Measurements from ENCODE around the gene APPL2. TPM values are rescaled to one million over a fixed set of nuclear protein-coding genes. Genes with fewer than 3 reads are reported as not detected.

APPL2 gene
- total RNA-seq, 1 experiment from 2014 or later, result 35.5 TPM

DNA sequence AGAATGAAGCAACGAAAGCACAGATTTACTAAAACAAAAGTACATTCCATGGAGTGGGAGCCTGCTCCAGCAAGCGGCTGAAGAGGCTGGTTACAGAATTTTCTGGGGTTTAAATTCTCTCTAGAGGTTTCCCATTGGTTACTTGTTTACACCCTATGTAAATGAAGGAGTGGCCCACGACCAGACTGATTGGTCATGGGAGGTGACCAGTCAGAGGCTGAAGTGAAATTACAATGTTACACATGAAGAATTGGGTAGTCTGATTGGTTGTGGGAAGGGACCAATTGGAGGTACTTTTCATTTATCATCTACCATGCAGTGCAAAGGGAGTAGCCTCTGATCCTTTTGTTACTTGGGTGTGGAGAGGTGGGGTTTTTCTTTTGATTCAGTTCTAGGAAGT, 36.2 kb upstream of the APPL2 start:
- Mint-ChIP-seq H3K9me3 (ENCODE audit: unreplicated experiment) (no peaks in the 10 kb centered on the region), H3K36me3 (ENCODE audit: insufficient read depth, unreplicated experiment) (no peaks in the 10 kb centered on the region), H3K27ac (ENCODE audit: low read depth, unreplicated experiment) (no peak overlapping the region), H3K27me3 (ENCODE audit: insufficient read depth, unreplicated experiment) (no peaks in the 10 kb centered on the region), H3K4me1 (ENCODE audit: insufficient read depth, unreplicated experiment) (peaks cover 14% of the 10 kb centered on the region), H3K4me3 (ENCODE audit: unreplicated experiment) (no peak overlapping the region)
- CTCF ChIA-PET, result interaction anchor here (1.1 kb wide), 1 partner anchor 84 kb away, joined by 3 read pairs; no protein-coding TSS in a partner anchor
- intact Hi-C loops (cut with micrococcal nuclease), result no loop called here
- no peak for DNase-seq (ENCODE audit: unreplicated experiment)
- POLR2A ChIA-PET, result interaction anchor here (1.0 kb wide), 1 partner anchor 36 kb away, joined by 4 read pairs; the partner anchor contains the start of gene APPL2
- BruUV-seq (replicated peaks), result no TSS peak
- TF ChIP-seq, protein P1, sequence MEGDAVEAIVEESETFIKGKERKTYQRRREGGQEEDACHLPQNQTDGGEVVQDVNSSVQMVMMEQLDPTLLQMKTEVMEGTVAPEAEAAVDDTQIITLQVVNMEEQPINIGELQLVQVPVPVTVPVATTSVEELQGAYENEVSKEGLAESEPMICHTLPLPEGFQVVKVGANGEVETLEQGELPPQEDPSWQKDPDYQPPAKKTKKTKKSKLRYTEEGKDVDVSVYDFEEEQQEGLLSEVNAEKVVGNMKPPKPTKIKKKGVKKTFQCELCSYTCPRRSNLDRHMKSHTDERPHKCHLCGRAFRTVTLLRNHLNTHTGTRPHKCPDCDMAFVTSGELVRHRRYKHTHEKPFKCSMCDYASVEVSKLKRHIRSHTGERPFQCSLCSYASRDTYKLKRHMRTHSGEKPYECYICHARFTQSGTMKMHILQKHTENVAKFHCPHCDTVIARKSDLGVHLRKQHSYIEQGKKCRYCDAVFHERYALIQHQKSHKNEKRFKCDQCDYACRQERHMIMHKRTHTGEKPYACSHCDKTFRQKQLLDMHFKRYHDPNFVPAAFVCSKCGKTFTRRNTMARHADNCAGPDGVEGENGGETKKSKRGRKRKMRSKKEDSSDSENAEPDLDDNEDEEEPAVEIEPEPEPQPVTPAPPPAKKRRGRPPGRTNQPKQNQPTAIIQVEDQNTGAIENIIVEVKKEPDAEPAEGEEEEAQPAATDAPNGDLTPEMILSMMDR (IDR thresholded peaks at IDR 0.05; ENCODE audit: unreplicated experiment), result no peak

DNA sequence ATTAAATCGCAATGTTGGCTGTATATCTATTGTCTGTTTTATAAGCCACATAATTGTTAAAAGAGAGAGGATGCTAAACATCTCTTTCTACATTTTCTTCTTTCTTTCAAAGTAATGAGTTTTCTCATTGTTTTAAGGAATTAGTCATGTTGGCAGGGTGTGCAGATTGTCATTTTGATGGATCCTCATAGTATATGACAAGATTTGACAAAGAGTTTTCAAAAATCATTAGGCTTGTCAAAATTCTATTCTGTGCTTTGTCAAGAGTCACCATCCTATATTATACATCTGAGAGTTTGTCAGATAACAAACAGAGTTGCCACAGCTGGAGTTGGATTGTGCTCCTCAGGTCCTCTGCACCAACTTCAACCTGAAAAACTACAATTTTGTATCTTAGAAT, 35.4 kb upstream of the APPL2 start:
- intact Hi-C loops (cut with micrococcal nuclease), result no loop called here
- ChIA-PET POLR2A (no interaction called here), CTCF (no interaction called here)
- TF ChIP-seq, protein P1 (IDR thresholded peaks at IDR 0.05; ENCODE audit: unreplicated experiment), result no peak
- Mint-ChIP-seq H3K27me3 (ENCODE audit: insufficient read depth, unreplicated experiment) (no peaks in the 10 kb centered on the region), H3K4me1 (ENCODE audit: insufficient read depth, unreplicated experiment) (peaks cover 10% of the 10 kb centered on the region), H3K36me3 (ENCODE audit: insufficient read depth, unreplicated experiment) (no peaks in the 10 kb centered on the region), H3K9me3 (ENCODE audit: unreplicated experiment) (no peaks in the 10 kb centered on the region), H3K27ac (ENCODE audit: low read depth, unreplicated experiment) (no peak overlapping the region), H3K4me3 (ENCODE audit: unreplicated experiment) (no peak overlapping the region)
- no TSS peak for BruUV-seq (replicated peaks)
- DNase-seq (ENCODE audit: unreplicated experiment), result no peak

DNA sequence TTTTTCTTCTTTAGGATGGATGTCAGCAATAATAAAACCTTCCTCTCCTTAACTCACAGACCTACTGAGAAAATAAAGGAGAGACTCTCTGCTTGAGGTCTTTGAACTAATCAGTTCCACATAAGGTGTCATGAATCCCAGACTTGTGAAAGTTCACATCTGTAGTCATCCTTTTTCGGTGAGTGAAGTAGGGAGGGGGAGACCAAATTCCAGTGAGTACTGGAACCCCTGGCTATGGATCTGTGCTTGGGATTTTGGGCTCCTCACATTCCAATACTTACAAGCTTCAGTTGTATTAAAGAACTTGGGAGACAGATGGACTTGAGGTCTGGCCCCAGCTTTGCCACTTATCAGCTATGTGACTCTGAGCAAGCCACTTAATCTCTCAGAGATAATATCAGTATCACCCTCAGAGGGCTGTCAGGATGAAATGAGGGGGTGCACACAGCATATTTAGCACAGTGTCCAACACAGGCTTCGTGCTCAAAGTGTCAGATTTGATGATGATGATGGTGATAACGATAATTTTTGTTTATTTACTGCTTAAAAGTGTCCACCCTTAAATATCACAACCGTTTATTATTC, 34.8 kb upstream of the APPL2 start:
- Mint-ChIP-seq H3K36me3 (ENCODE audit: insufficient read depth, unreplicated experiment) (no peaks in the 10 kb centered on the region), H3K4me1 (ENCODE audit: insufficient read depth, unreplicated experiment) (peaks cover 8% of the 10 kb centered on the region), H3K27me3 (ENCODE audit: insufficient read depth, unreplicated experiment) (no peaks in the 10 kb centered on the region), H3K27ac (ENCODE audit: low read depth, unreplicated experiment) (no peak overlapping the region), H3K9me3 (ENCODE audit: unreplicated experiment) (no peaks in the 10 kb centered on the region), H3K4me3 (ENCODE audit: unreplicated experiment) (no peak overlapping the region)
- POLR2A ChIA-PET, result no interaction called here
- intact Hi-C loops (cut with micrococcal nuclease), result no loop called here
- DNase-seq (ENCODE audit: unreplicated experiment), result no peak
- TF ChIP-seq, protein P1 (IDR thresholded peaks at IDR 0.05; ENCODE audit: unreplicated experiment), result no peak
- CTCF ChIA-PET, result no interaction called here
- BruUV-seq (replicated peaks), result no TSS peak

DNA sequence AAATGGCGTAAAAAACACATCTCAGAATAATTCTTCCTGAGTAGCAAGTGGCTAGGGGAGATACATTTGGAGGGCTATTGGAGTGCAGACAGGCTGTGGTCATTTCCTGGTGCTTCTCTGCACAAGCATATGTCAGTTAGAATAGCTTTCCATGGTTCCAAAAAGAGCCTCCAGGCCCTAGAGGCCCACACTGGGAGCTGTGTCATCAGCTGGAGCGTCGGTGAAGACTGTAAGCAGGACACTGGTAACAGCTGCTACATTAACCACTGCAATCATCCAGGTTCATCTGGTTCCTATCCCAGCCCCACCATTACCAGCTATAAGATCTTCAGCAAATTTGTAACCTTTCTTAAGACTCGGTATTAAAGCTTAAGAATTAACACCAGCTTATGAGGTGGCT, 31.7 kb upstream of the APPL2 start:
- TF ChIP-seq, protein P1 (IDR thresholded peaks at IDR 0.05; ENCODE audit: unreplicated experiment), result no peak
- DNase-seq (ENCODE audit: unreplicated experiment), result no peak
- ChIA-PET CTCF (interaction anchor here (0.6 kb wide), 1 partner anchor 38 kb away, joined by 3 read pairs; no protein-coding TSS in a partner anchor), POLR2A (interaction anchor here (1.8 kb wide), 1 partner anchor 32 kb away, joined by 5 read pairs; the partner anchor contains the start of gene APPL2)
- no peak overlapping the region for H3K27ac Mint-ChIP-seq (ENCODE audit: low read depth, unreplicated experiment)
- H3K4me3 Mint-ChIP-seq (ENCODE audit: unreplicated experiment), result no peak overlapping the region
- H3K9me3 Mint-ChIP-seq (ENCODE audit: unreplicated experiment), result no peaks in the 10 kb centered on the region
- no peaks in the 10 kb centered on the region for H3K36me3 Mint-ChIP-seq (ENCODE audit: insufficient read depth, unreplicated experiment)
- no TSS peak for BruUV-seq (replicated peaks)
- no peaks in the 10 kb centered on the region for H3K27me3 Mint-ChIP-seq (ENCODE audit: insufficient read depth, unreplicated experiment)
- peaks cover 8% of the 10 kb centered on the region for H3K4me1 Mint-ChIP-seq (ENCODE audit: insufficient read depth, unreplicated experiment)
- intact Hi-C loops (cut with micrococcal nuclease), result no loop called here
